ENCODE data around the gene RGL3. TPM values are rescaled to one million over a fixed set of nuclear protein-coding genes. Genes with fewer than 3 reads are reported as not detected.
A peak's percentile ranks its signal among the peaks of the same experiment; 100 is the strongest.
"Not testable (repeated sequence)": the region's sequence is repeated elsewhere in the genome, so short reads cannot be mapped to it uniquely, and the experiment has no call there.

The RGL3 gene
- polyA plus RNA-seq, 6 donors from 2014 or later, result 0.40 to 0.44 TPM; not detected in 4

- H3K36me3 Mint-ChIP-seq, result peaks cover 7 to 9% of the 10 kb centered on the region in 2 donors
- no peak overlapping the region for H3K27ac Mint-ChIP-seq
- no peak for DNase-seq
- ATAC-seq (ENCODE audit: low read depth in 2 of 2), result no peak
- H3K4me3 Mint-ChIP-seq, result no peak overlapping the region
- no peaks in the 10 kb centered on the region for H3K9me3 Mint-ChIP-seq
- peaks cover 2 to 10% (median 6%) of the 10 kb centered on the region in 3 donors for H3K4me1 Mint-ChIP-seq
- H3K27me3 Mint-ChIP-seq, result no peaks in the 10 kb centered on the region
These were observed 53.5 kb downstream of the RGL3 start for GRCh38 chr19:11365557-11366117.

GRCh38 chr19:11364935-11365334 is 54.2 kb downstream of the RGL3 start:
- Mint-ChIP-seq H3K36me3 (peaks cover 7 to 9% of the 10 kb centered on the region in 2 donors), H3K27ac (no peak overlapping the region)

GRCh38 chr19:11364296-11364904 is 54.7 kb downstream of the RGL3 start:
- Mint-ChIP-seq H3K4me1 (peaks cover 2 to 10% (median 6%) of the 10 kb centered on the region in 3 donors), H3K4me3 (peak overlapping the region in 1 of 8 donors; percentile 52), H3K27me3 (no peaks in the 10 kb centered on the region), H3K9me3 (no peaks in the 10 kb centered on the region), H3K36me3 (peaks cover 6 to 7% of the 10 kb centered on the region in 2 donors), H3K27ac (peak overlapping the region in 1 of 6 donors; percentile 56)
- DNase-seq, result no peak
- ATAC-seq (ENCODE audit: low read depth in 2 of 2), result no peak

More at GRCh38 chr19:11364935-11365334, 54.2 kb downstream of the RGL3 start:
- Mint-ChIP-seq H3K4me1 (peaks cover 2 to 10% (median 6%) of the 10 kb centered on the region in 3 donors), H3K9me3 (no peaks in the 10 kb centered on the region), H3K27me3 (no peaks in the 10 kb centered on the region), H3K4me3 (peak overlapping the region in 1 of 8 donors; percentile 52)
- ATAC-seq (ENCODE audit: low read depth in 2 of 2), result no peak
- no peak for DNase-seq

GRCh38 chr19:11363881-11364280 is 55.2 kb downstream of the RGL3 start:
- Mint-ChIP-seq H3K36me3 (peaks cover 1% of the 10 kb centered on the region in 2 donors), H3K9me3 (no peaks in the 10 kb centered on the region), H3K4me3 (no peak overlapping the region), H3K4me1 (peaks cover 0 to 10% (median 6%) of the 10 kb centered on the region in 3 donors), H3K27ac (no peak overlapping the region), H3K27me3 (no peaks in the 10 kb centered on the region)
- ATAC-seq (ENCODE audit: low read depth in 2 of 2) (no peak), DNase-seq (no peak)

- Mint-ChIP-seq H3K36me3 (no peaks in the 10 kb centered on the region), H3K4me3 (no peak overlapping the region), H3K27me3 (peaks cover 0 to 5% (median 0%) of the 10 kb centered on the region in 3 donors), H3K9me3 (no peaks in the 10 kb centered on the region), H3K27ac (peak overlapping the region in 1 of 6 donors; percentile 16), H3K4me1 (peaks cover 0 to 10% (median 6%) of the 10 kb centered on the region in 3 donors)
- no peak for DNase-seq
- no peak for ATAC-seq (ENCODE audit: low read depth in 2 of 2)
These were observed 57.1 kb downstream of the RGL3 start for GRCh38 chr19:11361771-11362731.

- peaks cover 3 to 14% (median 8%) of the 10 kb centered on the region in 3 donors for H3K27me3 Mint-ChIP-seq
- DNase-seq, result no peak
- no peak for ATAC-seq (ENCODE audit: low read depth in 2 of 2)
- no peaks in the 10 kb centered on the region for H3K36me3 Mint-ChIP-seq
- H3K4me3 Mint-ChIP-seq, result no peak overlapping the region
- H3K27ac Mint-ChIP-seq, result no peak overlapping the region
- peaks cover 0 to 10% (median 9%) of the 10 kb centered on the region in 3 donors for H3K4me1 Mint-ChIP-seq
- no peaks in the 10 kb centered on the region for H3K9me3 Mint-ChIP-seq
These were observed 57.9 kb downstream of the RGL3 start for GRCh38 chr19:11361037-11361770.

GRCh38 chr19:11359421-11359820 is 59.7 kb downstream of the RGL3 start:
- ATAC-seq (ENCODE audit: low read depth in 2 of 2) (no peak), DNase-seq (no peak)
- no peak overlapping the region for H3K4me3 Mint-ChIP-seq
- peaks cover 13 to 26% (median 21%) of the 10 kb centered on the region in 3 donors for H3K4me1 Mint-ChIP-seq
- peaks cover 9 to 31% (median 23%) of the 10 kb centered on the region in 3 donors for H3K27me3 Mint-ChIP-seq
- H3K36me3 Mint-ChIP-seq, result no peaks in the 10 kb centered on the region
- no peaks in the 10 kb centered on the region for H3K9me3 Mint-ChIP-seq
- H3K27ac Mint-ChIP-seq, result peak overlapping the region in 1 of 6 donors; percentile 60

GRCh38 chr19:11356676-11357550 is 62.2 kb downstream of the RGL3 start:
- Mint-ChIP-seq H3K27ac (no peak overlapping the region), H3K27me3 (peaks cover 9 to 37% (median 23%) of the 10 kb centered on the region in 3 donors), H3K9me3 (no peaks in the 10 kb centered on the region), H3K4me3 (peak overlapping the region in 2 of 8 donors; percentile 42 to 67), H3K36me3 (no peaks in the 10 kb centered on the region), H3K4me1 (peaks cover 16 to 24% (median 18%) of the 10 kb centered on the region in 3 donors)
- no peak for ATAC-seq (ENCODE audit: low read depth in 2 of 2)
- DNase-seq, result no peak

GRCh38 chr19:11356074-11356397 is 63.1 kb downstream of the RGL3 start:
- Mint-ChIP-seq H3K4me1 (peaks cover 14 to 25% (median 16%) of the 10 kb centered on the region in 3 donors), H3K27ac (peak overlapping the region in 1 of 6 donors; percentile 78), H3K4me3 (peak overlapping the region in 7 of 8 donors; percentile 25 to 80 (median 64)), H3K27me3 (peaks cover 9 to 37% (median 23%) of the 10 kb centered on the region in 3 donors), H3K9me3 (no peaks in the 10 kb centered on the region), H3K36me3 (no peaks in the 10 kb centered on the region)
- DNase-seq, result no peak
- ATAC-seq (ENCODE audit: low read depth in 2 of 2), result no peak

GRCh38 chr19:11355160-11356073 is 63.7 kb downstream of the RGL3 start, which contains the start of gene PLPPR2:
PLPPR2 (plus strand) TSS chr19:11355432; CDS start chr19:11357674, 2,242 bp downstream.
- no peaks in the 10 kb centered on the region for H3K9me3 Mint-ChIP-seq
- peak within 1 kb of the TSS; percentile 25 to 81 (median 72) for H3K4me3 Mint-ChIP-seq
- peaks cover 14 to 31% (median 16%) of the 10 kb centered on the region in 3 donors for H3K4me1 Mint-ChIP-seq
- ATAC-seq (ENCODE audit: low read depth in 2 of 2), result peak; percentile 88 to 93
- peak within 1 kb of the TSS in 1 of 6 donors; percentile 78 for H3K27ac Mint-ChIP-seq
- H3K36me3 Mint-ChIP-seq, result no peaks in the 10 kb centered on the region
- H3K27me3 Mint-ChIP-seq, result peaks cover 9 to 37% (median 23%) of the 10 kb centered on the region in 3 donors
- DNase-seq, result peak; percentile 69

GRCh38 chr19:11354102-11354501 is 65.0 kb downstream of the RGL3 start:
- ATAC-seq (ENCODE audit: low read depth in 2 of 2); DNase-seq; H3K27ac Mint-ChIP-seq; H3K9me3 Mint-ChIP-seq; H3K36me3 Mint-ChIP-seq: not testable (repeated sequence)
- peaks cover 14 to 32% (median 16%) of the 10 kb centered on the region in 3 donors for H3K4me1 Mint-ChIP-seq
- H3K4me3 Mint-ChIP-seq, result peak overlapping the region in 5 of 8 donors; percentile 4 to 81 (median 64)
- peaks cover 9 to 37% (median 23%) of the 10 kb centered on the region in 3 donors for H3K27me3 Mint-ChIP-seq
